ENCODE data around the gene RGL2. TPM values are rescaled to one million over a fixed set of nuclear protein-coding genes. Genes with fewer than 3 reads are reported as not detected.

Gene RGL2
- total and polyA plus RNA-seq, 2 of the 13 experiments (the other 11 are each of a cell fraction or from before 2014, with no cell fraction given) = 22.9 to 47.4 TPM

GRCh38 chr6:33248932-33249731, 49.6 kb downstream of the RGL2 start (continued):
- TF ChIP-seq ZNF792 (CRISPR knock-in tag; IDR thresholded peaks at IDR 0.05) (no peak; the same call in 1 of the 2 replicates), ATF7 (IDR thresholded peaks at IDR 0.05) (no peak), ATF7 (CRISPR knock-in tag; IDR thresholded peaks at IDR 0.05) (peak; percentile 41; the same call in 1 of the 2 replicates), TAF1 (CRISPR knock-in tag; IDR thresholded peaks at IDR 0.05) (peak; percentile 85), ZNF646 (CRISPR knock-in tag; IDR thresholded peaks at IDR 0.05) (no peak), ZMAT5 (CRISPR knock-in tag; IDR thresholded peaks at IDR 0.05; ENCODE audit: borderline replicate concordance, low read depth) (no peak), PLSCR1 (CRISPR knock-in tag; IDR thresholded peaks at IDR 0.05; ENCODE audit: borderline replicate concordance) (no peak), ZNF891 (CRISPR knock-in tag; IDR thresholded peaks at IDR 0.05) (no peak; the same call in 1 of the 2 replicates), ZBTB25 (CRISPR knock-in tag; IDR thresholded peaks at IDR 0.05) (no peak), ZBTB33 (CRISPR knock-in tag; IDR thresholded peaks at IDR 0.05) (no peak), FOSL1 (CRISPR knock-in tag; IDR thresholded peaks at IDR 0.05; ENCODE audit: borderline replicate concordance) (no peak)
- TF ChIP-seq, protein P1, sequence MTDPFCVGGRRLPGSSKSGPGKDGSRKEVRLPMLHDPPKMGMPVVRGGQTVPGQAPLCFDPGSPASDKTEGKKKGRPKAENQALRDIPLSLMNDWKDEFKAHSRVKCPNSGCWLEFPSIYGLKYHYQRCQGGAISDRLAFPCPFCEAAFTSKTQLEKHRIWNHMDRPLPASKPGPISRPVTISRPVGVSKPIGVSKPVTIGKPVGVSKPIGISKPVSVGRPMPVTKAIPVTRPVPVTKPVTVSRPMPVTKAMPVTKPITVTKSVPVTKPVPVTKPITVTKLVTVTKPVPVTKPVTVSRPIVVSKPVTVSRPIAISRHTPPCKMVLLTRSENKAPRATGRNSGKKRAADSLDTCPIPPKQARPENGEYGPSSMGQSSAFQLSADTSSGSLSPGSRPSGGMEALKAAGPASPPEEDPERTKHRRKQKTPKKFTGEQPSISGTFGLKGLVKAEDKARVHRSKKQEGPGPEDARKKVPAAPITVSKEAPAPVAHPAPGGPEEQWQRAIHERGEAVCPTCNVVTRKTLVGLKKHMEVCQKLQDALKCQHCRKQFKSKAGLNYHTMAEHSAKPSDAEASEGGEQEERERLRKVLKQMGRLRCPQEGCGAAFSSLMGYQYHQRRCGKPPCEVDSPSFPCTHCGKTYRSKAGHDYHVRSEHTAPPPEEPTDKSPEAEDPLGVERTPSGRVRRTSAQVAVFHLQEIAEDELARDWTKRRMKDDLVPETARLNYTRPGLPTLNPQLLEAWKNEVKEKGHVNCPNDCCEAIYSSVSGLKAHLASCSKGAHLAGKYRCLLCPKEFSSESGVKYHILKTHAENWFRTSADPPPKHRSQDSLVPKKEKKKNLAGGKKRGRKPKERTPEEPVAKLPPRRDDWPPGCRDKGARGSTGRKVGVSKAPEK (CRISPR knock-in tag; IDR thresholded peaks at IDR 0.05; ENCODE audit: borderline replicate concordance) = no peak

Measured in HepG2 (cell line).